ENCODE data around the gene FAM222B. TPM values are rescaled to one million over a fixed set of nuclear protein-coding genes. Genes with fewer than 3 reads are reported as not detected.

FAM222B gene
- total and polyA plus RNA-seq, 9 of the 15 experiments (the other 6 are each of a cell fraction or from before 2014, with no cell fraction given), result 4.0 to 34.6 (median 7.5) TPM

DNA sequence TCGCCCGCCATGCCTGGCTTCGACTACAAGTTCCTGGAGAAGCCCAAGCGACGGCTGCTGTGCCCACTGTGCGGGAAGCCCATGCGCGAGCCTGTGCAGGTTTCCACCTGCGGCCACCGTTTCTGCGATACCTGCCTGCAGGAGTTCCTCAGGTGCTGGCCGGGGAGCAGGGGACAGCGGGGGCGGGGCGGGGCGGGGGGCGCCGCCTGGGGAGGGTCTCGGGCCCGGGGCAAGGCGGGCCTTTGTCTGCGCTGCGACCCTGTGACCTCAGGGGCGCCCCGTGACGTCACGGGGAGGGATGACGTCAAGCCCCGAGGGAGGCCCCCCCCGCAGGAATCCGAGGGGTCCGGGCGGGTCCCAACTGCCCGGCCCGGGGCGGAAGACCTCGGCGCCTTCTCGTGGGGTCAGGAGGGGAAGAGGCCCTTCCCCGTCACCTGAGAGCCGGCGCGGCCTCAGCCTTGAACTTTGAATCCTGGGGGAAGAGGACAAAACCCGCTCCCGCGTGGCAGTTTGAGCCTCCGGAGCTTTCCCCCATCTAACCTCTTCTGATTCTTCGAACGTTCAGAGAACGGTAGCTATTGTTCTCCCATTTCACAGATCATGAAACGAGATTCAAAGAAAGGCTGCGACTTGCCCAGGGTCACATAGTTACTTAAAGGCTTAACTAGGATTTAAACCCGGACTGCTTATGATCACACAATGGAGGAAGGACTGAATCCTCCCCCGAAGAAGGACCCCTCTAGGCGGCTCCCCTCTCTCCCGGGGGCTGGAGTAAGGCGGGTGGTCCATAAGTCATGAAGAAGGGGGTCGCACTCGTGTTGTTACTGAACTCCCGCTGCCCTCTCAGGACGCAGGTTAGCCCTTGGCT is 98.3 kb downstream of the FAM222B start (continued):
- TF ChIP-seq, protein P1, sequence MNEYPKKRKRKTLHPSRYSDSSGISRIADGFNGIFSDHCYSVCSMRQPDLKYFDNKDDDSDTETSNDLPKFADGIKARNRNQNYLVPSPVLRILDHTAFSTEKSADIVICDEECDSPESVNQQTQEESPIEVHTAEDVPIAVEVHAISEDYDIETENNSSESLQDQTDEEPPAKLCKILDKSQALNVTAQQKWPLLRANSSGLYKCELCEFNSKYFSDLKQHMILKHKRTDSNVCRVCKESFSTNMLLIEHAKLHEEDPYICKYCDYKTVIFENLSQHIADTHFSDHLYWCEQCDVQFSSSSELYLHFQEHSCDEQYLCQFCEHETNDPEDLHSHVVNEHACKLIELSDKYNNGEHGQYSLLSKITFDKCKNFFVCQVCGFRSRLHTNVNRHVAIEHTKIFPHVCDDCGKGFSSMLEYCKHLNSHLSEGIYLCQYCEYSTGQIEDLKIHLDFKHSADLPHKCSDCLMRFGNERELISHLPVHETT (CRISPR knock-in tag; conservative IDR thresholded peaks at IDR 0.05 in 1 of 2, IDR thresholded peaks at IDR 0.05 in 1 of 2), result no peak; a peak in 1 of 4 replicates
- 0 out of 2 replicates have a peak, but pooled peaks have one; percentile 7 for TF ChIP-seq EGR1 (conservative IDR thresholded peaks at IDR 0.05)
- TF ChIP-seq, protein P2, sequence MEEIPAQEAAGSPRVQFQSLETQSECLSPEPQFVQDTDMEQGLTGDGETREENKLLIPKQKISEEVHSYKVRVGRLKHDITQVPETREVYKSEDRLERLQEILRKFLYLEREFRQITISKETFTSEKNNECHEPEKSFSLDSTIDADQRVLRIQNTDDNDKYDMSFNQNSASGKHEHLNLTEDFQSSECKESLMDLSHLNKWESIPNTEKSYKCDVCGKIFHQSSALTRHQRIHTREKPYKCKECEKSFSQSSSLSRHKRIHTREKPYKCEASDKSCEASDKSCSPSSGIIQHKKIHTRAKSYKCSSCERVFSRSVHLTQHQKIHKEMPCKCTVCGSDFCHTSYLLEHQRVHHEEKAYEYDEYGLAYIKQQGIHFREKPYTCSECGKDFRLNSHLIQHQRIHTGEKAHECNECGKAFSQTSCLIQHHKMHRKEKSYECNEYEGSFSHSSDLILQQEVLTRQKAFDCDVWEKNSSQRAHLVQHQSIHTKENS (CRISPR knock-in tag; IDR thresholded peaks at IDR 0.05), result no peak
- TF ChIP-seq MTA3 (IDR thresholded peaks at IDR 0.05; ENCODE audit: borderline replicate concordance), result peak; percentile 98
- TF ChIP-seq PRMT5 (CRISPR knock-in tag; IDR thresholded peaks at IDR 0.05), result 0 out of 2 replicates have a peak, but pooled peaks have one; percentile 14
- TF ChIP-seq TBL1XR1 (IDR thresholded peaks at IDR 0.05; ENCODE audit: low read length in 2 of 2), result peak in 1 of 2 experiments; percentile 20; a peak in 1 of 4 replicates
- TF ChIP-seq FOXJ2 (tag; IDR thresholded peaks at IDR 0.05), result no peak
- TF ChIP-seq, protein P3, sequence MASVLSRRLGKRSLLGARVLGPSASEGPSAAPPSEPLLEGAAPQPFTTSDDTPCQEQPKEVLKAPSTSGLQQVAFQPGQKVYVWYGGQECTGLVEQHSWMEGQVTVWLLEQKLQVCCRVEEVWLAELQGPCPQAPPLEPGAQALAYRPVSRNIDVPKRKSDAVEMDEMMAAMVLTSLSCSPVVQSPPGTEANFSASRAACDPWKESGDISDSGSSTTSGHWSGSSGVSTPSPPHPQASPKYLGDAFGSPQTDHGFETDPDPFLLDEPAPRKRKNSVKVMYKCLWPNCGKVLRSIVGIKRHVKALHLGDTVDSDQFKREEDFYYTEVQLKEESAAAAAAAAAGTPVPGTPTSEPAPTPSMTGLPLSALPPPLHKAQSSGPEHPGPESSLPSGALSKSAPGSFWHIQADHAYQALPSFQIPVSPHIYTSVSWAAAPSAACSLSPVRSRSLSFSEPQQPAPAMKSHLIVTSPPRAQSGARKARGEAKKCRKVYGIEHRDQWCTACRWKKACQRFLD (CRISPR knock-in tag; IDR thresholded peaks at IDR 0.05), result no peak; the same call in 1 of the 2 replicates
- TF ChIP-seq ZFX (CRISPR knock-in tag; IDR thresholded peaks at IDR 0.05), result peak; percentile 65
- TF ChIP-seq GATAD2B (IDR thresholded peaks at IDR 0.05; ENCODE audit: borderline replicate concordance), result no peak
- no peak for TF ChIP-seq ZNF707 (CRISPR knock-in tag; conservative IDR thresholded peaks at IDR 0.05)
- no peak for TF ChIP-seq SRSF1 (IDR thresholded peaks at IDR 0.05; ENCODE audit: low read depth, low read length)
- peak; percentile 92 for TF ChIP-seq TARDBP (IDR thresholded peaks at IDR 0.05)
- TF ChIP-seq, protein P4, sequence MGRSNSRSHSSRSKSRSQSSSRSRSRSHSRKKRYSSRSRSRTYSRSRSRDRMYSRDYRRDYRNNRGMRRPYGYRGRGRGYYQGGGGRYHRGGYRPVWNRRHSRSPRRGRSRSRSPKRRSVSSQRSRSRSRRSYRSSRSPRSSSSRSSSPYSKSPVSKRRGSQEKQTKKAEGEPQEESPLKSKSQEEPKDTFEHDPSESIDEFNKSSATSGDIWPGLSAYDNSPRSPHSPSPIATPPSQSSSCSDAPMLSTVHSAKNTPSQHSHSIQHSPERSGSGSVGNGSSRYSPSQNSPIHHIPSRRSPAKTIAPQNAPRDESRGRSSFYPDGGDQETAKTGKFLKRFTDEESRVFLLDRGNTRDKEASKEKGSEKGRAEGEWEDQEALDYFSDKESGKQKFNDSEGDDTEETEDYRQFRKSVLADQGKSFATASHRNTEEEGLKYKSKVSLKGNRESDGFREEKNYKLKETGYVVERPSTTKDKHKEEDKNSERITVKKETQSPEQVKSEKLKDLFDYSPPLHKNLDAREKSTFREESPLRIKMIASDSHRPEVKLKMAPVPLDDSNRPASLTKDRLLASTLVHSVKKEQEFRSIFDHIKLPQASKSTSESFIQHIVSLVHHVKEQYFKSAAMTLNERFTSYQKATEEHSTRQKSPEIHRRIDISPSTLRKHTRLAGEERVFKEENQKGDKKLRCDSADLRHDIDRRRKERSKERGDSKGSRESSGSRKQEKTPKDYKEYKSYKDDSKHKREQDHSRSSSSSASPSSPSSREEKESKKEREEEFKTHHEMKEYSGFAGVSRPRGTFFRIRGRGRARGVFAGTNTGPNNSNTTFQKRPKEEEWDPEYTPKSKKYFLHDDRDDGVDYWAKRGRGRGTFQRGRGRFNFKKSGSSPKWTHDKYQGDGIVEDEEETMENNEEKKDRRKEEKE (IDR thresholded peaks at IDR 0.05; ENCODE audit: borderline replicate concordance in 1 of 2, control insufficient read depth in 1 of 2, low read depth in 2 of 2, low read length in 1 of 2), result no peak
- TF ChIP-seq, protein P5, sequence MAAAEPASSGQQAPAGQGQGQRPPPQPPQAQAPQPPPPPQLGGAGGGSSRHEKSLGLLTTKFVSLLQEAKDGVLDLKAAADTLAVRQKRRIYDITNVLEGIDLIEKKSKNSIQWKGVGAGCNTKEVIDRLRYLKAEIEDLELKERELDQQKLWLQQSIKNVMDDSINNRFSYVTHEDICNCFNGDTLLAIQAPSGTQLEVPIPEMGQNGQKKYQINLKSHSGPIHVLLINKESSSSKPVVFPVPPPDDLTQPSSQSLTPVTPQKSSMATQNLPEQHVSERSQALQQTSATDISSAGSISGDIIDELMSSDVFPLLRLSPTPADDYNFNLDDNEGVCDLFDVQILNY (CRISPR knock-in tag; IDR thresholded peaks at IDR 0.05), result peak; percentile 95; the same call in 1 of the 2 replicates
- TF ChIP-seq IRF2 (CRISPR knock-in tag; IDR thresholded peaks at IDR 0.05), result no peak
- TF ChIP-seq PML (IDR thresholded peaks at IDR 0.05; ENCODE audit: low read length), result no peak
- TF ChIP-seq GABPA (tag; conservative IDR thresholded peaks at IDR 0.05; ENCODE audit: low read depth), result peak; percentile 7

All from K562 (cell line).